ENCODE results near the gene ZBTB5. TPM values are rescaled to one million over a fixed set of nuclear protein-coding genes. Genes with fewer than 3 reads are reported as not detected.

ZBTB5 gene
- total and polyA plus RNA-seq, 9 of the 15 experiments (the other 6 are each of a cell fraction or from before 2014, with no cell fraction given) = 2.3 to 43.2 (median 15.5) TPM

- Histone ChIP-seq H3K27me3 (ENCODE audit: control insufficient read depth in 2 of 2, insufficient read depth in 2 of 2, low read length in 2 of 2) (no peaks in the 10 kb centered on the region), H3K36me3 (ENCODE audit: control insufficient read depth, insufficient read depth, low read length) (peaks cover 91% of the 10 kb centered on the region), H3K79me2 (ENCODE audit: control insufficient read depth, insufficient read depth, low read length) (no peaks in the 10 kb centered on the region), H3K9me1 (ENCODE audit: control insufficient read depth, insufficient read depth, low read length) (no peaks in the 10 kb centered on the region), H3K27ac (ENCODE audit: extremely low read depth, low read depth, low read length) (no peak overlapping the region; the same call in 2 of the 3 replicates), H3K9ac (ENCODE audit: insufficient read depth in 1 of 2, low read depth in 2 of 2, low read length in 2 of 2) (no peak overlapping the region), H3K4me1 (replicated peaks in 1 of 2; ENCODE audit: control insufficient read depth in 2 of 2, insufficient read depth in 2 of 2, low read length in 2 of 2) (no peaks in the 10 kb centered on the region), H3K4me2 (ENCODE audit: insufficient read depth, low read length) (no peak overlapping the region), H3K9me3 (replicated peaks; ENCODE audit: control insufficient read depth, insufficient read depth, low read depth, low read length) (no peaks in the 10 kb centered on the region), H3K4me3 (no peak overlapping the region), H2AFZ (ENCODE audit: low read depth, low read length) (no peak overlapping the region), H4K20me1 (replicated peaks; ENCODE audit: control insufficient read depth, insufficient read depth, low read length) (peaks cover 5% of the 10 kb centered on the region)
- CTCF ChIA-PET (ENCODE audit: low intra/inter-chr PET ratio) = no interaction called here
- no peak for FAIRE-seq
- intact Hi-C loops (cut with micrococcal nuclease) (no loop called here), in situ Hi-C loops (cut with MboI) (loop anchor here (25.0 kb wide), 1 partner anchor 863 kb away; no protein-coding TSS in a partner anchor)
- no peak for DNase-seq (ENCODE audit: extremely low read depth in 1 of 4, low spot score in 3 of 4)
- WGBS (ENCODE audit: insufficient coverage, low coverage, missing lambda C conversion rate) = 88% methylated on average over 6 of the region's 6 CpGs
- ATAC-seq = no peak
- POLR2A ChIA-PET = interaction anchor here (0.6 to 1.0 kb wide), 4 partner anchors 11 to 912 kb away, joined by 3 to 6 read pairs (median 3); partner anchors contain the start of gene TOMM5
- no TSS peak for BruUV-seq (replicated peaks)
- TF ChIP-seq KLF6 (CRISPR knock-in tag; IDR thresholded peaks at IDR 0.05; ENCODE audit: borderline replicate concordance) (no peak), TBL1XR1 (IDR thresholded peaks at IDR 0.05; ENCODE audit: low read length in 2 of 2) (no peak), MECOM (CRISPR knock-in tag; IDR thresholded peaks at IDR 0.05) (no peak), NEUROD1 (IDR thresholded peaks at IDR 0.05; ENCODE audit: borderline replicate concordance, low read depth, low read length, partially characterized antibody) (no peak), C11orf30 (IDR thresholded peaks at IDR 0.05; ENCODE audit: low read depth) (peak; percentile 83), MAX (CRISPR knock-in tag; IDR thresholded peaks at IDR 0.05) (no peak), NFE2L1 (tag; IDR thresholded peaks at IDR 0.05; ENCODE audit: borderline replicate concordance, low read depth) (peak; percentile 26; the same call in 1 of the 2 replicates), SMC3 (conservative IDR thresholded peaks at IDR 0.05; ENCODE audit: insufficient read depth, low read depth, low read length) (no peak), ZNF644 (tag; IDR thresholded peaks at IDR 0.05; ENCODE audit: low read depth) (no peak), MAFF (IDR thresholded peaks at IDR 0.05; ENCODE audit: low read length) (peak; percentile 72), MIER1 (IDR thresholded peaks at IDR 0.05; ENCODE audit: low read depth) (no peak), ZNF699 (CRISPR knock-in tag; IDR thresholded peaks at IDR 0.05; ENCODE audit: insufficient replicate concordance) (no peak), ZNF165 (CRISPR knock-in tag; IDR thresholded peaks at IDR 0.05; ENCODE audit: borderline replicate concordance) (no peak), MAFK (IDR thresholded peaks at IDR 0.05; ENCODE audit: low read length) (peak; percentile 71; the same call in 1 of the 2 replicates), MAFG (tag; conservative IDR thresholded peaks at IDR 0.05) (peak; percentile 90), ZNF316 (IDR thresholded peaks at IDR 0.05) (peak; percentile 93), JUND (IDR thresholded peaks at IDR 0.05; ENCODE audit: borderline replicate concordance, low read depth, low read length) (no peak), JUND (tag; IDR thresholded peaks at IDR 0.05; ENCODE audit: borderline replicate concordance, low read depth, low read length) (no peak), LCOR (CRISPR knock-in tag; IDR thresholded peaks at IDR 0.05) (no peak), EP400 (IDR thresholded peaks at IDR 0.05) (no peak), ZNF77 (CRISPR knock-in tag; IDR thresholded peaks at IDR 0.05) (no peak)
- TF ChIP-seq, protein P1, sequence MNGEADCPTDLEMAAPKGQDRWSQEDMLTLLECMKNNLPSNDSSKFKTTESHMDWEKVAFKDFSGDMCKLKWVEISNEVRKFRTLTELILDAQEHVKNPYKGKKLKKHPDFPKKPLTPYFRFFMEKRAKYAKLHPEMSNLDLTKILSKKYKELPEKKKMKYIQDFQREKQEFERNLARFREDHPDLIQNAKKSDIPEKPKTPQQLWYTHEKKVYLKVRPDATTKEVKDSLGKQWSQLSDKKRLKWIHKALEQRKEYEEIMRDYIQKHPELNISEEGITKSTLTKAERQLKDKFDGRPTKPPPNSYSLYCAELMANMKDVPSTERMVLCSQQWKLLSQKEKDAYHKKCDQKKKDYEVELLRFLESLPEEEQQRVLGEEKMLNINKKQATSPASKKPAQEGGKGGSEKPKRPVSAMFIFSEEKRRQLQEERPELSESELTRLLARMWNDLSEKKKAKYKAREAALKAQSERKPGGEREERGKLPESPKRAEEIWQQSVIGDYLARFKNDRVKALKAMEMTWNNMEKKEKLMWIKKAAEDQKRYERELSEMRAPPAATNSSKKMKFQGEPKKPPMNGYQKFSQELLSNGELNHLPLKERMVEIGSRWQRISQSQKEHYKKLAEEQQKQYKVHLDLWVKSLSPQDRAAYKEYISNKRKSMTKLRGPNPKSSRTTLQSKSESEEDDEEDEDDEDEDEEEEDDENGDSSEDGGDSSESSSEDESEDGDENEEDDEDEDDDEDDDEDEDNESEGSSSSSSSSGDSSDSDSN (IDR thresholded peaks at IDR 0.05; ENCODE audit: borderline replicate concordance in 1 of 2, low read depth in 2 of 2, low read length in 2 of 2) = no peak
- TF ChIP-seq, protein P2, sequence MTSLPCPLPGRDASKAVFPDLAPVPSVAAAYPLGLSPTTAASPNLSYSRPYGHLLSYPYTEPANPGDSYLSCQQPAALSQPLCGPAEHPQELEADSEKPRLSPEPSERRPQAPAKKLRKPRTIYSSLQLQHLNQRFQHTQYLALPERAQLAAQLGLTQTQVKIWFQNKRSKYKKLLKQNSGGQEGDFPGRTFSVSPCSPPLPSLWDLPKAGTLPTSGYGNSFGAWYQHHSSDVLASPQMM (CRISPR knock-in tag; IDR thresholded peaks at IDR 0.05) = no peak
These were observed 34.0 kb upstream of the ZBTB5 start for GRCh38 chr9:37499297-37499696.

All from K562 (cell line).